Measurements from ENCODE around the gene THSD7B.

THSD7B gene

GRCh38 chr2:136823291-136823690, 57.9 kb downstream of the THSD7B start:
- DNase-seq = no peak

GRCh38 chr2:136828162-136828561, 62.8 kb downstream of the THSD7B start:
- no peak for DNase-seq

GRCh38 chr2:136828774-136829173, 63.4 kb downstream of the THSD7B start:
- no peak for DNase-seq

- DNase-seq = no peak
Observed at GRCh38 chr2:136844546-136844945, 79.2 kb downstream of the THSD7B start.

- DNase-seq = peak; percentile 21
Observed at GRCh38 chr2:136858656-136859055, 93.3 kb downstream of the THSD7B start.

- no peak for DNase-seq
Observed at GRCh38 chr2:136860443-136860958, 95.2 kb downstream of the THSD7B start.

- no peak for DNase-seq
Observed at GRCh38 chr2:136863468-136863867, 98.1 kb downstream of the THSD7B start.

GRCh38 chr2:136863874-136864273, 98.5 kb downstream of the THSD7B start:
- no peak for DNase-seq

- no peak for DNase-seq
Observed at GRCh38 chr2:136871424-136871823, 106.1 kb downstream of the THSD7B start.

GRCh38 chr2:136874258-136874657, 108.9 kb downstream of the THSD7B start:
- DNase-seq = no peak

GRCh38 chr2:136891100-136891499, 125.8 kb downstream of the THSD7B start:
- DNase-seq = no peak

GRCh38 chr2:136894007-136894634, 128.8 kb downstream of the THSD7B start:
- DNase-seq = no peak

GRCh38 chr2:136901732-136902131, 136.4 kb downstream of the THSD7B start:
- no peak for DNase-seq

GRCh38 chr2:136905779-136906178, 140.4 kb downstream of the THSD7B start:
- no peak for DNase-seq

GRCh38 chr2:136909777-136910176, 144.4 kb downstream of the THSD7B start:
- DNase-seq = no peak

- DNase-seq = peak; percentile 19
Observed at GRCh38 chr2:136916131-136916530, 150.8 kb downstream of the THSD7B start.

- no peak for DNase-seq
Observed at GRCh38 chr2:136917411-136917881, 152.1 kb downstream of the THSD7B start.

GRCh38 chr2:136919682-136920081, 154.3 kb downstream of the THSD7B start:
- no peak for DNase-seq

GRCh38 chr2:136920652-136921333, 155.4 kb downstream of the THSD7B start:
- peak; percentile 56 for DNase-seq

GRCh38 chr2:136927156-136927555, 161.8 kb downstream of the THSD7B start:
- DNase-seq = no peak

- DNase-seq = no peak
Observed at GRCh38 chr2:136929531-136929930, 164.2 kb downstream of the THSD7B start.

- DNase-seq = peak; percentile 48
Observed at GRCh38 chr2:136932700-136933099, 167.4 kb downstream of the THSD7B start.

- no peak for DNase-seq
Observed at GRCh38 chr2:136935119-136935518, 169.8 kb downstream of the THSD7B start.

GRCh38 chr2:136956050-136956449, 190.7 kb downstream of the THSD7B start:
- no peak for DNase-seq

Data from retina (tissue), 1 donor.